LNCaP clone FGC (cell line): ENCODE results near the gene CLPTM1L.
"Not testable (repeated sequence)": the region's sequence is repeated elsewhere in the genome, so short reads cannot be mapped to it uniquely, and the experiment has no call there.

Experiments used
- DNase-seq: peaks from one replicate; pipeline ENCODE4 v3.0.0-alpha.2; 2011; ENCODE audit warnings: low read depth
- H3K4me3 ChIP-seq: 2 replicates; pipeline ENCODE4 v1.5.1; 2011; ENCODE audit warnings: mild to moderate bottlenecking, low read depth, low read length, control low read depth
- TF ChIP-seq, protein P1 (sequence below): IDR thresholded peaks from 2 replicates; pipeline ENCODE4 v1.5.1; 2012; ENCODE audit warnings: mild to moderate bottlenecking; ENCODE audit not compliant: control insufficient read depth, insufficient read depth; ENCODE audit errors: extremely low read depth

The CLPTM1L gene

DNA sequence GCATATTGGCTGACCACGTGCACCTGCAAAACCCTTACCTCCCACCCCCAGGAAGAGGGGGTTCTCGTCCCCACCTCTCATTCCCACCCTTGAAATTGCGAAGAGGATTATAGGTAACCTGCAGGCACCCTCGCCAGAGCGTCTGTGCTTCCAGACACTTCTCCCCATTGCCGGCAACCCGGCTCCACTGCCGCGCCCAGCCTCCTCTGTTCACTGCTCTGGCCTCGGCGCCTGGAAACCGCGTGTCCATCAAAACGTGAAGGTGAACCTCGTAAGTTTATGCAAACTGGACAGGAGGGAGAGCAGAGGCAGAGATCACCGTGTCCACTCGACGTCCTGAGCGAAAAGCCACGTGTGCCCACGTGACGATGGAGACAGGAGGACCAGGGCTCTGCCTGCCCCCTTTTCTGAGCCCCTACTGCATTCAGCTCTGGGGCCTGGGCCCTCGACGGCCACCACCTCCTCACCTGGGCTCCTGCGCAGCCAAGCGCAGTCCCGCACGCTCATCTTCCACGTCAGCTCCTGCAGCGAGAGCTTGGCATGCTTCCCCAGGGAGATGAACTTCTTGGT lies 52.0 kb downstream of the CLPTM1L start:
- TF ChIP-seq, protein P1, sequence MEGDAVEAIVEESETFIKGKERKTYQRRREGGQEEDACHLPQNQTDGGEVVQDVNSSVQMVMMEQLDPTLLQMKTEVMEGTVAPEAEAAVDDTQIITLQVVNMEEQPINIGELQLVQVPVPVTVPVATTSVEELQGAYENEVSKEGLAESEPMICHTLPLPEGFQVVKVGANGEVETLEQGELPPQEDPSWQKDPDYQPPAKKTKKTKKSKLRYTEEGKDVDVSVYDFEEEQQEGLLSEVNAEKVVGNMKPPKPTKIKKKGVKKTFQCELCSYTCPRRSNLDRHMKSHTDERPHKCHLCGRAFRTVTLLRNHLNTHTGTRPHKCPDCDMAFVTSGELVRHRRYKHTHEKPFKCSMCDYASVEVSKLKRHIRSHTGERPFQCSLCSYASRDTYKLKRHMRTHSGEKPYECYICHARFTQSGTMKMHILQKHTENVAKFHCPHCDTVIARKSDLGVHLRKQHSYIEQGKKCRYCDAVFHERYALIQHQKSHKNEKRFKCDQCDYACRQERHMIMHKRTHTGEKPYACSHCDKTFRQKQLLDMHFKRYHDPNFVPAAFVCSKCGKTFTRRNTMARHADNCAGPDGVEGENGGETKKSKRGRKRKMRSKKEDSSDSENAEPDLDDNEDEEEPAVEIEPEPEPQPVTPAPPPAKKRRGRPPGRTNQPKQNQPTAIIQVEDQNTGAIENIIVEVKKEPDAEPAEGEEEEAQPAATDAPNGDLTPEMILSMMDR: no peak
- DNase-seq: no peak
- no peak overlapping the region for H3K4me3 ChIP-seq

DNA sequence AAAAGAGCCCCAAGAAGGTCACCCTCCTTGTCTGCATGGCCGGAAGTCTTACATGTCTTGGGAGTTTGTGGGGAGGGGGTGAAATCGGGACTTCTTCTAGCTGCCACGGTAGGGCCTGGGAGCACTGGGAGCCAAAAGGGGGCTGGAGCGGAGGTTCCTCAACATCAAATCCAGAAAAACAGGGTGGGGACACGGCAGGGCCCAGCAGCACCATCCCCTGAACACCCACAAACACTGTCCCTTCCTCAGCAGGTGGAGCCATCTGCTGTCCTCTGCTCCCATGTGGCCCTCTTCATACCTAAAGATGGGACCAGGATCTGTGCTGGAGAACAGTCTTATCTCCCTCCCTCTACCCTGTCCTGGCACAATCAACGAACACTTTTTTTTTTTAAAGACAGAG lies 52.8 kb downstream of the CLPTM1L start:
- TF ChIP-seq, protein P1: no peak
- H3K4me3 ChIP-seq: no peak overlapping the region
- no peak for DNase-seq

DNA sequence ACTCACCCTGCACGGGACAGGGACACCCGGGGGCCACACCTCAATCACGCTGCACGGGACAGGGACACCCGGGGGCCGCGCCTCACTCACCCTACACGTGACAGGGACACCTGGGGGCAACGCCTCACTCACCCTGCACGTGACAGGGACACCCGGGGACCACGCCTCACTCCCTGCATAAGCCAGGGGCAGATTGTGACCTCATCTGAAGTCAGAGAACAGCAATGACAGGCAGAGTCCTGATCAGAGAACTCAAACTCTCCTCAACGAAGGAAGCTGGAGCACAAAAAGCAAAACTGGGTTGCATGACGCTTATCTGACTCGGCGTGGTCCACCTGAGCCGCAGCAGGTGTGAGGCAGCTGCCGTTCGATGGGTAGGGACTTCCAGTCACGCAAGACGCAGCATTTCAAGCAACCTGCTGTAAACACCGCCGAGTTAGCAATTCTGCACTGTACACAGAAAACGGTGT lies 53.3 kb downstream of the CLPTM1L start:
- no peak overlapping the region for H3K4me3 ChIP-seq
- no peak for DNase-seq
- TF ChIP-seq, protein P1: no peak

DNA sequence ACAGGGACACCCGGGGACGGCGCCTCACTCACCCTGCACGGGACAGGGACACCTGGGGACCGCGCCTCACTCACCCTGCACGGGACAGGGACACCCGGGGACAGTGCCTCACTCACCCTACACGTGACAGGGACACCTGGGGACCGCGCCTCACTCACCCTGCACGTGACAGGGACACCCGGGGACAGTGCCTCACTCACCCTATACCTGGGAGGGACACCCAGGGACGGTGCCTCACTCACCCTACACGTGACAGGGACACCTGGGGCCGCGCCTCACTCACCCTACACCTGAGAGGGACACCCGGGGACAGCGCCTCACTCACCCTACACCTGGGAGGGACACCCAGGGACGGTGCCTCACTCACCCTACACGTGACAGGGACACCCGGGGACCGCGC lies 53.9 kb downstream of the CLPTM1L start:
- H3K4me3 ChIP-seq, DNase-seq: not testable (repeated sequence)

DNA sequence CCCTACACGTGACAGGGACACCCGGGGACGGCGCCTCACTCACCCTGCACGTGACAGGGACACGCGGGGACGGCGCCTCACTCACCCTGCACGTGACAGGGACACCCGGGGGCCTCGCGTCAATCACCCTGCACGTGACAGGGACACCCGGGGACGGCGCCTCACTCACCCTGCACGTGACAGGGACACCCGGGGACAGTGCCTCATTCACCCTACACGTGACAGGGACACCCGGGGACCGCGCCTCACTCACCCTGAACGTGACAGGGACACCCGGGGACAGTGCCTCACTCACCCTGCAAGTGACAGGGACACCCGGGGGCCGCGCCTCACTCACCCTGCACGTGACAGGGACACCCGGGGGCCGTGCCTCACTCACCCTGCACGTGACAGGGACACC lies 55.3 kb downstream of the CLPTM1L start:
- not testable (repeated sequence) for DNase-seq, H3K4me3 ChIP-seq

DNA sequence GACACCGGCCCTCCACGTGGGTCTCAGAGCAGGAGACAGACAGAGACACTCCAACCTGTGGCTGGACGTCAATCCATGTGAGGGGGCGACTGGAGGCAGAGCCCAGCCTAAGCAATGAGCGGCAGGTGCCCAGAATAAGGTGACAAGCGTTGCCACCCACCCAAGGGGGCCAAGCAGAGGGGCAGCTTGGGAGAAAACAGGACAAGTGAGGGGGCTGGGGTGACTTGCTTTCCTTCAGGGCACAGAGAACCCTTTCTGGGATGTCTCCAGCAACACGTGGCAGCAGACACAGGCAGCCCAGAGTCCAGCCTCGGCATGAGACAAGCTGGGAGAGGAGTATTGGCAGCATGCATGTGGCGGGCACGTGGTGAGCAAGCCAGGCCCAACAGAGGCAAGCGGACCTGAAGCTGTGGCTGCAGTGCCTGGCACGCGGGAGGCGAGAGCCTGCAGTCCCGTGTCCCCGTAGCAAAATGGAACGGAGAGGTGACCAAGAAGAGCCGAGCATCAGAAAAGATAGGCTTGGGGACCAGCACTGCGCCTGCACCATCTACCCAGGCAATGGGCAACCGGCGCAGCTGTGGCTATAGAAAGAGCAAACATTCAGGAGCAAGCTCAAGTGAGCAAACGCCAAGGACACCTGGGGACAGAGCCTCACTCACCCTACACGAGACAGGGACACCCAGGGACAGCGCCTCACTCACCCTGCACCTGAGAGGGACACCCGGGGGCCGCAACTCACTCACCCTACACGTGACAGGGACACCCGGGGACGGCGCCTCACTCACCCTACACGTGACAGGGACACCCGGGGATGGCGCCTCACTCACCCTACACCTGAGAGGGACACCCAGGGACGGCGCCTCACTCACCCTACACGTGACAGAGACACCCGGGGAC lies 56.2 kb downstream of the CLPTM1L start:
- TF ChIP-seq, protein P1: no peak
- H3K4me3 ChIP-seq: no peak overlapping the region
- no peak for DNase-seq

DNA sequence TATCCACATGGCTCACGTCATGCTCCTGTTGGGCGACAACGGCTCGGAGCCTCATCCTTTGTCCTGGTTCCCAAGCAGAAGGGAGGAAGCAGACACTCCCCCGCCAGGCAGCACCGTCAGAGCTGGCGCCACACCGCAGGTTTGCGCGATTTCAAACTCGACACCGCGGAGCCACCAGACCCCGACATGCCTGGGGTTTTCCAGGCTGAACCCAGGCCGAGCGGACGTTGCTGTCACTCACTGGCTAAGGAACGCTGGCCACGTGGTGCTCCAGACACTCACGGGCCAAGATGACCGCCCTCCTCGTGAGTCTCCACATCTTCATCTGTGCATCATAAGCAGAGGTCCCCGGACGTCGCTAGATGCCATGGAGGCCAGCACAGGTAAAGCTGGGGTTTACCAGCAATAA lies 59.0 kb downstream of the CLPTM1L start:
- H3K4me3 ChIP-seq: no peak overlapping the region
- TF ChIP-seq, protein P1: no peak
- DNase-seq: no peak

DNA sequence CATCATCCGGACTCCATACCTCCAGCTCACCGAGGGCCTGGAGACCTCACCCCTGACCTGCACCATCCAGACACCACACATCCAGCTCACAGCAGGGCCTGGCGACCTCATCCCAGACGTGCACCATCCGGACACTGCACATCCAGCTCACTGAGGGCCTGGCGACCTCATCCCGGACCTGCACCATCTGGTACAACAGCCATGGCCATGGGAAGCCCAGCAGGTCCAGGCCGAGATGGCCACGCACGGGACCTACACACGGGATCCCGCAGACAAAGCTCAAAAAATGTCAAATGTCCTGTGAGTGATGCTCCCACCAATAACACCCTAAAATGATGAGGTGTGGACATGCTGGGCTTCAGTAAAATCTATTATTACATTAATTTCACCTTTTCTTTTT lies 59.8 kb downstream of the CLPTM1L start:
- no peak for DNase-seq
- TF ChIP-seq, protein P1: no peak
- H3K4me3 ChIP-seq: no peak overlapping the region

DNA sequence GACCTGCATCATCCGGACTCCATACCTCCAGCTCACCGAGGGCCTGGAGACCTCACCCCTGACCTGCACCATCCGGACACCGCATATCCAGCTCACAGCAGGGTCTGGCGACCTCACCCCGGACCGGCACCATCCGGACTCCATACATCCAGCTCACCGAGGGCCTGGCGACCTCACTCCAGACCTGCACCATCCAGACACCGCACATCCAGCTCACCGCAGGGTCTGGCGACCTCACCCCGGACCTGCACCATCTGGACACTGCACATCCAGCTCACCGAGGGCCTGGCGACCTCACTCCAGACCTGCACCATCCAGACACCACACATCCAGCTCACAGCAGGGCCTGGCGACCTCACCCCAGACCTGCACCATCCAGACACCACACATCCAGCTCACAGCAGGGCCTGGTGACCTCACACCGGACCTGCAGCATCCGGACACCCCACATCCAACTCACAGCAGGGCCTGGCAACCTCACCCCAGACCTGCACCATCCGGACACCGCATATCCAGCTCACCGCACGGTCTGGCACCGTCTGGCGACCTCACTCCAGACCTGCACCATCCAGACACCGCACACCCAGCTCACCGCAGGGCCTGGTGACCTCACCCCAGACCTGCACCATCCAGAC lies 60.4 kb downstream of the CLPTM1L start:
- not testable (repeated sequence) for DNase-seq, H3K4me3 ChIP-seq

DNA sequence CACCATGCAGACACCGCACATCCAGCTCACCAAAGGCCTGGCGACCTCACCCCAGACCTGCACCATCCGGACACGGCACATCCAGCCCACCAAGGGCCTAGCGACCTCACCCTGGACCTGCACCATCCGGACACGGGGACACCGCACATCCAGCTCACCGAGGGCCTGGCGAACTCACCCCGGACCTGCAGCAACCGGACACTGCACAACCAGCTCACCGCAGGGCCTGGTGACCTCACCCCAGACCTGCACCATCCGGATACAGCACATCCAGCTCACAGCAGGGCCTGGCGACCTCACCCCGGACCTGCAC lies 61.2 kb downstream of the CLPTM1L start:
- not testable (repeated sequence) for H3K4me3 ChIP-seq, DNase-seq

DNA sequence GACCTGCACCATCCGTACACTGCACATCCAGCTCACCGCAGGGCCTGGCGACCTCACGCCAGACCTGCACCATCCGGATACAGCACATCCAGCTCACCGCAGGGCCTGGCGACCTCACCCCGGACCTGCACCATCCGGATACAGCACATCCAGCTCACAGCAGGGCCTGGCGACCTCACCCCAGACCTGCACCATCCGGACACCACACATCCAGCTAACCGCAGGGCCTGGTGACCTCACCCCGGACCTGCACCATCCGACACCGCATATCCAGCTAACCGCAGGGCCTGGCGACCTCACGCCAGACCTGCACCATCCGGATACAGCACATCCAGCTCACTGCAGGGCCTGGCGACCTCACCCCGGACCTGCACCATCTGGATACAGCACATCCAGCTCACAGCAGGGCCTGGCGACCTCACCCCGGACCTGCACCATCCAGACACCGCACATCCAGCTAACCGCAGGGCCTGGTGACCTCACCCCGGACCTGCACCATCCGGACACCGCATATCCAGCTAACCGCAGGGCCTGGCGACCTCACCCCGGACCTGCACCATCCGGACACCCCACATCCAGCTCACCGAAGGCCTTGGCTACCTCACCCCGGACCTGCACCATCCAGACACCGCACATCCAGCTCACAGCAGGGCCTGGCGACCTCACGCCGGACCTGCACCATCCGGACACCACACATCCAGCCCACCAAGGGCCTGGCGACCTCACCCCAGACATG lies 61.7 kb downstream of the CLPTM1L start:
- not testable (repeated sequence) for DNase-seq, H3K4me3 ChIP-seq
